ENCODE results near the gene IRF5.

Gene IRF5

DNA sequence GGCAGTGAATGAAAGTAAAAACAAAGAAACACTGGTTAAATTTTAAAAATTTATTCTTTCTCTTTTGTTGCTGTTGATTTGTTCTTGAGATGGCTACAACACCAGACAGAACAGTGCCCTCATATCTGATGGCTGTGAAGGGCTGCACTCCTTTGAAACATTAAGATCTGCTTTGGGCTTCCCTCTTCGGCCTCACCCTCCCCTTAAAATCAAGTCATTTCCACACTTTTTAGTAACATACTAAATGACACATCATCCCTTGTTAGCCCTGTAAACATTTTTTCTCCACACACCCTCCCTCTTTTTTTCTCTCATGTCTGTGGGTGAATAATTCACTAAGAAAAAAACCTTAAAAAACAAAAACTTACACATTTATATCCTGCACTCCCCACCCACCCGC lies 16.4 kb downstream of the IRF5 start:
- no peak for DNase-seq (ENCODE audit: low spot score)
- TF ChIP-seq, protein P1, sequence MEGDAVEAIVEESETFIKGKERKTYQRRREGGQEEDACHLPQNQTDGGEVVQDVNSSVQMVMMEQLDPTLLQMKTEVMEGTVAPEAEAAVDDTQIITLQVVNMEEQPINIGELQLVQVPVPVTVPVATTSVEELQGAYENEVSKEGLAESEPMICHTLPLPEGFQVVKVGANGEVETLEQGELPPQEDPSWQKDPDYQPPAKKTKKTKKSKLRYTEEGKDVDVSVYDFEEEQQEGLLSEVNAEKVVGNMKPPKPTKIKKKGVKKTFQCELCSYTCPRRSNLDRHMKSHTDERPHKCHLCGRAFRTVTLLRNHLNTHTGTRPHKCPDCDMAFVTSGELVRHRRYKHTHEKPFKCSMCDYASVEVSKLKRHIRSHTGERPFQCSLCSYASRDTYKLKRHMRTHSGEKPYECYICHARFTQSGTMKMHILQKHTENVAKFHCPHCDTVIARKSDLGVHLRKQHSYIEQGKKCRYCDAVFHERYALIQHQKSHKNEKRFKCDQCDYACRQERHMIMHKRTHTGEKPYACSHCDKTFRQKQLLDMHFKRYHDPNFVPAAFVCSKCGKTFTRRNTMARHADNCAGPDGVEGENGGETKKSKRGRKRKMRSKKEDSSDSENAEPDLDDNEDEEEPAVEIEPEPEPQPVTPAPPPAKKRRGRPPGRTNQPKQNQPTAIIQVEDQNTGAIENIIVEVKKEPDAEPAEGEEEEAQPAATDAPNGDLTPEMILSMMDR (IDR thresholded peaks at IDR 0.05; ENCODE audit: extremely low read depth, missing control alignments): no peak

GRCh38 chr7:128954830-128955802 lies 17.4 kb downstream of the IRF5 start:
- DNase-seq (ENCODE audit: low spot score): peak; percentile 62
- TF ChIP-seq, protein P1 (IDR thresholded peaks at IDR 0.05; ENCODE audit: extremely low read depth, missing control alignments): no peak

GRCh38 chr7:128955981-128956380 lies 18.3 kb downstream of the IRF5 start:
- DNase-seq (ENCODE audit: low spot score): no peak
- TF ChIP-seq, protein P1 (IDR thresholded peaks at IDR 0.05; ENCODE audit: extremely low read depth, missing control alignments): no peak

- TF ChIP-seq, protein P1 (IDR thresholded peaks at IDR 0.05; ENCODE audit: extremely low read depth, missing control alignments): no peak
- no peak for DNase-seq (ENCODE audit: low spot score)
Observed at GRCh38 chr7:128959296-128959695, 21.6 kb downstream of the IRF5 start.

DNA sequence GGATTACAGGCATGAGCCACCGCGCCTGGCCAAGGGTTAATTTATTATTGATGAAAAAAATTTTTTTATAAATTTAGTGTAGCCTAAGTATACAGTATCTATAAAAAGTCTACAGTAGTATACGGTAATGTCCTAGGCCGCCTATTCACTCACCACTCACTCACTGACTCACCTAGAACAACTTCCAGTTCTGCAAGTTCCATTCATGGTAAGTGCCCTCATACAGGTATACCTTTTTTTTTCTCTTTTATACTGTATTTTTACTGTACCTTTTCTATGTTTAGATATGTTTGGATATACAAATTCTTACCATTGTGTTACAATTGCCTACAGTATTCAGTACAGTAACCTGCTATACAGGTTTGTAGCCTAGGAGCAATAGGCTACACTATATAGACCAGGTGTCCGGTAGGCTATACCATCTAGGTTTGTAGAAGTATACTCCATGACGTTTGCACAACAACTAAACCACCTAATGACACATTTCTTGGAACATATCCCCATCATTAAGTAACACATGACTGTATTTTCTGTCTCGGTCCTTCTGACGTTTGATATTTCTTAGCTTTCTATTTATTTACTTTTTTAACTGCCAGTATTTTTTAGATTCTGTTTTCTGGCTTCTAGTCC lies 23.4 kb downstream of the IRF5 start:
- DNase-seq (ENCODE audit: low spot score): no peak
- TF ChIP-seq, protein P1 (IDR thresholded peaks at IDR 0.05; ENCODE audit: extremely low read depth, missing control alignments): no peak

- TF ChIP-seq, protein P1 (IDR thresholded peaks at IDR 0.05; ENCODE audit: extremely low read depth, missing control alignments): no peak
- DNase-seq (ENCODE audit: low spot score): no peak
Observed at GRCh38 chr7:128962899-128963298, 25.2 kb downstream of the IRF5 start.

GRCh38 chr7:128963327-128963757 lies 25.6 kb downstream of the IRF5 start:
- TF ChIP-seq, protein P1 (IDR thresholded peaks at IDR 0.05; ENCODE audit: extremely low read depth, missing control alignments): no peak
- peak; percentile 66 for DNase-seq (ENCODE audit: low spot score)

Measured in GM20000 (cell line).